A673 (cell line): ENCODE data around the gene RAP1GAP.

Experiments used
- EZH2 ChIP-seq: fragments of 200-600 bp; sonication (generic); IDR thresholded peaks from 2 replicates; pipeline ENCODE4 v1.6.1; 2017; ENCODE audit warnings: borderline replicate concordance, low read depth, mild to moderate bottlenecking, mixed read lengths, antibody characterized with exemption, low read length; ENCODE audit not compliant: poor library complexity, severe bottlenecking
- TF ChIP-seq, protein P1 (sequence below): fragments of 300-800, 200-600 bp; sonication (generic); conservative IDR thresholded peaks from 2 replicates; pipeline ENCODE4 v1.5.1; 2017; ENCODE audit warnings: low read depth, mild to moderate bottlenecking, antibody characterized with exemption, low read length, moderate library complexity, mixed read lengths

DNA sequence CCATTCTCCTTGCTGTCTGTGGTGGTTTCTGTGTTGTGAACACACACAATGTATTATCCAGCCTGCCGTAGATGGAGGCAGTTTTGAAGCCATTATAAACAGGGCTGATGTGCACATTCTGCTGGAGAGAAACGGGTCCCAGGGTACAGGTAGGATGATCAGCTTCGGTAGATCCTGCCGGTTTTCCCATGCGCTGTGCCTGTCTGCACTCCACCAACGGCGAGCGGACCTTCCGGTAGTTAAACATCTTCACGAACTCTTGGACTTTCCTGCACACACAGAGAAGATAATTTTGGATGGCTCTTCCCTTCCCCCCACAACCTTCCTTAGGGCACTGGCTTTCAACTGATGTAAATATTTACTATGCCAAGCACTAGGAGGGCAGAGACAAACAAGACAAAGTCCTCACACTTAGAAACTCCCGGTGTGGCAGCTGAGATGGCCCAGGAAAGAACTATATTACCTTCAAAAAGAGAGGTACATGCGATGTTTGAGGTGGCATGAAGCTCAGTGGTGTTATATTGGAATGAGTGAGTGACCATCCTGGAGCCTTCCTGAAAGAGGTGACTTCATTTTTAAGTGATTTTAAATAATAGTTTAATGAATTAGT is 118.2 kb downstream of the RAP1GAP start:
- no peak for TF ChIP-seq EZH2
- TF ChIP-seq, protein P1, sequence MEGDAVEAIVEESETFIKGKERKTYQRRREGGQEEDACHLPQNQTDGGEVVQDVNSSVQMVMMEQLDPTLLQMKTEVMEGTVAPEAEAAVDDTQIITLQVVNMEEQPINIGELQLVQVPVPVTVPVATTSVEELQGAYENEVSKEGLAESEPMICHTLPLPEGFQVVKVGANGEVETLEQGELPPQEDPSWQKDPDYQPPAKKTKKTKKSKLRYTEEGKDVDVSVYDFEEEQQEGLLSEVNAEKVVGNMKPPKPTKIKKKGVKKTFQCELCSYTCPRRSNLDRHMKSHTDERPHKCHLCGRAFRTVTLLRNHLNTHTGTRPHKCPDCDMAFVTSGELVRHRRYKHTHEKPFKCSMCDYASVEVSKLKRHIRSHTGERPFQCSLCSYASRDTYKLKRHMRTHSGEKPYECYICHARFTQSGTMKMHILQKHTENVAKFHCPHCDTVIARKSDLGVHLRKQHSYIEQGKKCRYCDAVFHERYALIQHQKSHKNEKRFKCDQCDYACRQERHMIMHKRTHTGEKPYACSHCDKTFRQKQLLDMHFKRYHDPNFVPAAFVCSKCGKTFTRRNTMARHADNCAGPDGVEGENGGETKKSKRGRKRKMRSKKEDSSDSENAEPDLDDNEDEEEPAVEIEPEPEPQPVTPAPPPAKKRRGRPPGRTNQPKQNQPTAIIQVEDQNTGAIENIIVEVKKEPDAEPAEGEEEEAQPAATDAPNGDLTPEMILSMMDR = no peak
